ENCODE measurements around the gene PRDM15. TPM values are rescaled to one million over a fixed set of nuclear protein-coding genes. Genes with fewer than 3 reads are reported as not detected.

PRDM15 gene
- total RNA-seq, 1 experiment from 2014 or later: 16.7 TPM

GRCh38 chr21:41761934-41762635 lies 117.1 kb downstream of the PRDM15 start:
- peak overlapping the region; percentile 90 for H3K27ac ChIP-seq (ENCODE audit: low read depth, low read length, poor library complexity, severe bottlenecking)
- H3K9me3 ChIP-seq (ENCODE audit: low read depth, low read length, poor library complexity, severe bottlenecking): no peaks in the 10 kb centered on the region
- BruUV-seq (replicated peaks): no TSS peak
- intact Hi-C loops (cut with micrococcal nuclease; ENCODE audit: unreplicated experiment): no loop called here
- H3K36me3 ChIP-seq (ENCODE audit: insufficient read depth, low read length, poor library complexity, severe bottlenecking): no peaks in the 10 kb centered on the region
- POLR2A ChIA-PET (ENCODE audit: low non-redundant PET): no interaction called here
- CTCF ChIA-PET: interaction anchor here (0.6 kb wide), 1 partner anchor 81 kb away, joined by 3 read pairs; no protein-coding TSS in a partner anchor
- H3K27me3 ChIP-seq (replicated peaks; ENCODE audit: insufficient read depth, low read depth, low read length, poor library complexity): no peaks in the 10 kb centered on the region
- no peak for DNase-seq (ENCODE audit: low spot score)
- TF ChIP-seq EZH2 (IDR thresholded peaks at IDR 0.05; ENCODE audit: borderline replicate concordance, low read depth, low read length, poor library complexity, severe bottlenecking) (no peak), CTCF (conservative IDR thresholded peaks at IDR 0.05; ENCODE audit: low read depth, low read length) (no peak)
- H3K4me1 ChIP-seq (ENCODE audit: insufficient read depth, low read length, poor library complexity, severe bottlenecking): peaks cover 56% of the 10 kb centered on the region
- peak overlapping the region; percentile 70 for H3K4me3 ChIP-seq (ENCODE audit: low read depth, low read length, poor library complexity, severe bottlenecking)

GRCh38 chr21:41761211-41761933 lies 117.8 kb downstream of the PRDM15 start:
- POLR2A ChIA-PET (ENCODE audit: low non-redundant PET): no interaction called here
- no peaks in the 10 kb centered on the region for H3K9me3 ChIP-seq (ENCODE audit: low read depth, low read length, poor library complexity, severe bottlenecking)
- H3K27ac ChIP-seq (ENCODE audit: low read depth, low read length, poor library complexity, severe bottlenecking): peak overlapping the region; percentile 90
- H3K36me3 ChIP-seq (ENCODE audit: insufficient read depth, low read length, poor library complexity, severe bottlenecking): peaks cover 4% of the 10 kb centered on the region
- peak overlapping the region; percentile 70 for H3K4me3 ChIP-seq (ENCODE audit: low read depth, low read length, poor library complexity, severe bottlenecking)
- no peaks in the 10 kb centered on the region for H3K27me3 ChIP-seq (replicated peaks; ENCODE audit: insufficient read depth, low read depth, low read length, poor library complexity)
- intact Hi-C loops (cut with micrococcal nuclease; ENCODE audit: unreplicated experiment): no loop called here
- peaks cover 56% of the 10 kb centered on the region for H3K4me1 ChIP-seq (ENCODE audit: insufficient read depth, low read length, poor library complexity, severe bottlenecking)
- CTCF ChIA-PET: no interaction called here
- TF ChIP-seq EZH2 (IDR thresholded peaks at IDR 0.05; ENCODE audit: borderline replicate concordance, low read depth, low read length, poor library complexity, severe bottlenecking): no peak
- BruUV-seq (replicated peaks): no TSS peak
- DNase-seq (ENCODE audit: low spot score): no peak

GRCh38 chr21:41760411-41760810 lies 118.7 kb downstream of the PRDM15 start:
- intact Hi-C loops (cut with micrococcal nuclease; ENCODE audit: unreplicated experiment): no loop called here
- CTCF ChIA-PET: no interaction called here
- Histone ChIP-seq H3K27ac (ENCODE audit: low read depth, low read length, poor library complexity, severe bottlenecking) (peak overlapping the region; percentile 35), H3K36me3 (ENCODE audit: insufficient read depth, low read length, poor library complexity, severe bottlenecking) (peaks cover 13% of the 10 kb centered on the region), H3K27me3 (replicated peaks; ENCODE audit: insufficient read depth, low read depth, low read length, poor library complexity) (no peaks in the 10 kb centered on the region), H3K4me3 (ENCODE audit: low read depth, low read length, poor library complexity, severe bottlenecking) (no peak overlapping the region), H3K9me3 (ENCODE audit: low read depth, low read length, poor library complexity, severe bottlenecking) (no peaks in the 10 kb centered on the region), H3K4me1 (ENCODE audit: insufficient read depth, low read length, poor library complexity, severe bottlenecking) (peaks cover 59% of the 10 kb centered on the region)
- POLR2A ChIA-PET (ENCODE audit: low non-redundant PET): no interaction called here
- TF ChIP-seq CTCF (conservative IDR thresholded peaks at IDR 0.05; ENCODE audit: low read depth, low read length) (no peak), EZH2 (IDR thresholded peaks at IDR 0.05; ENCODE audit: borderline replicate concordance, low read depth, low read length, poor library complexity, severe bottlenecking) (no peak)
- BruUV-seq (replicated peaks): no TSS peak
- DNase-seq (ENCODE audit: low spot score): no peak

All from A673 (cell line).